ENCODE results near the gene TBX2. TPM values are rescaled to one million over a fixed set of nuclear protein-coding genes. Genes with fewer than 3 reads are reported as not detected.
"Not testable (repeated sequence)": the region's sequence is repeated elsewhere in the genome, so short reads cannot be mapped to it uniquely, and the experiment has no call there.

TBX2 gene
- 2.1 and 4.8 TPM in 2 replicates for total RNA-seq

GRCh38 chr17:61399131-61400065 is at the start of gene TBX2:
TSS of gene TBX2 (plus strand) at chr17:61399843. CDS start at chr17:61400177, 334 bp downstream.
- DNase-seq (ENCODE audit: low read depth): peak; percentile 65

- DNase-seq (ENCODE audit: low read depth): no peak
Observed at GRCh38 chr17:61351745-61352407, 47.8 kb upstream of the TBX2 start.

GRCh38 chr17:61352408-61352770 is 47.3 kb upstream of the TBX2 start:
- DNase-seq (ENCODE audit: low read depth): no peak

GRCh38 chr17:61352781-61353491 is 46.7 kb upstream of the TBX2 start:
- no peak for DNase-seq (ENCODE audit: low read depth)

- DNase-seq (ENCODE audit: low read depth): no peak
Observed at GRCh38 chr17:61353615-61354014, 46.0 kb upstream of the TBX2 start.

- no peak for DNase-seq (ENCODE audit: low read depth)
Observed at GRCh38 chr17:61354895-61355874, 44.5 kb upstream of the TBX2 start.

- DNase-seq (ENCODE audit: low read depth): not testable (repeated sequence)
Observed at GRCh38 chr17:61357061-61357460, 42.6 kb upstream of the TBX2 start.

- not testable (repeated sequence) for DNase-seq (ENCODE audit: low read depth)
Observed at GRCh38 chr17:61359513-61359912, 40.1 kb upstream of the TBX2 start.

GRCh38 chr17:61360318-61360943 is 39.2 kb upstream of the TBX2 start:
- DNase-seq (ENCODE audit: low read depth): no peak

- peak; percentile 80 for DNase-seq (ENCODE audit: low read depth)
Observed at GRCh38 chr17:61361084-61361483, 38.6 kb upstream of the TBX2 start.

- DNase-seq (ENCODE audit: low read depth): no peak
Observed at GRCh38 chr17:61362396-61362795, 37.2 kb upstream of the TBX2 start.

GRCh38 chr17:61362852-61363600 is 36.6 kb upstream of the TBX2 start:
- DNase-seq (ENCODE audit: low read depth): no peak

GRCh38 chr17:61363601-61364462 is 35.8 kb upstream of the TBX2 start:
- no peak for DNase-seq (ENCODE audit: low read depth)

GRCh38 chr17:61364463-61364846 is 35.2 kb upstream of the TBX2 start:
- no peak for DNase-seq (ENCODE audit: low read depth)

- DNase-seq (ENCODE audit: low read depth): no peak
Observed at GRCh38 chr17:61366076-61366714, 33.4 kb upstream of the TBX2 start.

GRCh38 chr17:61366715-61367413 is 32.8 kb upstream of the TBX2 start:
- no peak for DNase-seq (ENCODE audit: low read depth)

- DNase-seq (ENCODE audit: low read depth): no peak
Observed at GRCh38 chr17:61368049-61368831, 31.4 kb upstream of the TBX2 start.
